Right atrium auricular region (tissue), 2 donors: ENCODE results near the gene KIRREL3. TPM values are rescaled to one million over a fixed set of nuclear protein-coding genes. Genes with fewer than 3 reads are reported as not detected.

Source experiments
- DNase-seq: peaks from one replicate; pipeline ENCODE4 v3.0.0-alpha.2; 2019; ENCODE audit warnings: low spot score
- H3K27ac ChIP-seq, 2 donors: fragments of 200-600 bp; sonication (generic); 1 replicate in 1 of 2; 2 replicates in 1 of 2; pipeline ENCODE4 v1.5.1; 2016 to 2019
- H3K27me3 ChIP-seq, 2 donors: fragments of 200-600 bp; sonication (generic); one replicate each; pipeline versions ENCODE4 v1.5.1 to v1.6.0; 2017 to 2019
- H3K36me3 ChIP-seq: fragments of 200-600 bp; sonication (generic); one replicate; pipeline ENCODE4 v1.5.1; 2016
- H3K4me1 ChIP-seq, 2 donors: fragments of 200-600 bp; sonication (generic); one replicate each; pipeline versions ENCODE4 v1.5.1 to v1.6.0; 2017 to 2019
- H3K4me3 ChIP-seq, 2 donors: fragments of 200-600 bp; sonication (generic); 1 replicate in 1 of 2; 2 replicates in 1 of 2; pipeline ENCODE4 v1.5.1; 2017 to 2019; ENCODE audit warnings: mild to moderate bottlenecking in 1 of 2, moderate library complexity in 1 of 2
- H3K9me3 ChIP-seq, 2 donors: fragments of 200-600 bp; sonication (generic); one replicate each; pipeline ENCODE4 v1.5.1; 2019
- total RNA-seq, 2 donors: library from RNA; depleted of rRNA; stranded (reverse); fragments of >200 nt; gene quantifications; one replicate each; pipeline ENCODE4 v1.1.0, GENCODE V29; 2016
- TF ChIP-seq, protein P1 (sequence below), 2 donors: fragments of 200-600 bp; sonication (generic); IDR thresholded peaks; one replicate each; pipeline ENCODE4 v1.5.1; 2019; ENCODE audit warnings: antibody characterized with exemption in 2 of 2

KIRREL3 gene
- total RNA-seq, 2 donors from 2014 or later: 0.51 to 0.74 TPM

DNA sequence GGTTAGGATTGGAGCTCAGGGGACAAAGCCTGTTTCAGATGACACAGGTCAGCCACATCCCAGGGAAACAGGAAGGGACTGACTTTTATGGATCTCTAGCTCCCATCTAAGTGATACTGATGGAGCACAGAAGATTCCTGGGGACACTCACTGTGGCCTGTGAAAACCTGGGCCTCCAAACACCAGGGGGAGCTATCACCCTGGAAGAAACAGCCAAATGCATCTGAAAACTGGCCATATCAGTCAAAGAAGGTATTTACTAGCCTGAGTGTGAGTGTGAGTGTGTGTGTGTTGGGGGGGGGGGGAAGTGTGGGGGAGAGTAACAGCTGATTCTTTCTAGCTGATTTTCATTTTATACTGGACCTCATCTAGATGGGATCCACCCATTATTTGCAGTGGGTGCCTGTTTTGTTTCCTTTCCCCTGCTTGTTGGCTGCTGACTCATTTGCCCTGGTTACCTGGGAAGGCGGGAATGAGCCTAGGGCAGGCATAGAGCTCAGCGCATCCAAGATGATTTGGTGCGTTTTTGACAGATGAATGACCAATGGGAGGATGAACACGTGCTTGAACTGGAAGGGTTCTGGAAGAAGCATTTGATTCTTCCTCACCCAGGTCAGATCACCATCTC lies 284.0 kb downstream of the KIRREL3 start:
- H3K27ac ChIP-seq: no peak overlapping the region
- TF ChIP-seq, protein P1, sequence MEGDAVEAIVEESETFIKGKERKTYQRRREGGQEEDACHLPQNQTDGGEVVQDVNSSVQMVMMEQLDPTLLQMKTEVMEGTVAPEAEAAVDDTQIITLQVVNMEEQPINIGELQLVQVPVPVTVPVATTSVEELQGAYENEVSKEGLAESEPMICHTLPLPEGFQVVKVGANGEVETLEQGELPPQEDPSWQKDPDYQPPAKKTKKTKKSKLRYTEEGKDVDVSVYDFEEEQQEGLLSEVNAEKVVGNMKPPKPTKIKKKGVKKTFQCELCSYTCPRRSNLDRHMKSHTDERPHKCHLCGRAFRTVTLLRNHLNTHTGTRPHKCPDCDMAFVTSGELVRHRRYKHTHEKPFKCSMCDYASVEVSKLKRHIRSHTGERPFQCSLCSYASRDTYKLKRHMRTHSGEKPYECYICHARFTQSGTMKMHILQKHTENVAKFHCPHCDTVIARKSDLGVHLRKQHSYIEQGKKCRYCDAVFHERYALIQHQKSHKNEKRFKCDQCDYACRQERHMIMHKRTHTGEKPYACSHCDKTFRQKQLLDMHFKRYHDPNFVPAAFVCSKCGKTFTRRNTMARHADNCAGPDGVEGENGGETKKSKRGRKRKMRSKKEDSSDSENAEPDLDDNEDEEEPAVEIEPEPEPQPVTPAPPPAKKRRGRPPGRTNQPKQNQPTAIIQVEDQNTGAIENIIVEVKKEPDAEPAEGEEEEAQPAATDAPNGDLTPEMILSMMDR (IDR thresholded peaks at IDR 0.05): peak; percentile 46 to 70
- H3K27me3 ChIP-seq: no peaks in the 10 kb centered on the region
- peaks cover 0 to 16% of the 10 kb centered on the region in 2 donors for H3K4me1 ChIP-seq
- no peaks in the 10 kb centered on the region for H3K9me3 ChIP-seq
- no peak for DNase-seq
- no peak overlapping the region for H3K4me3 ChIP-seq
- H3K36me3 ChIP-seq: no peaks in the 10 kb centered on the region

DNA sequence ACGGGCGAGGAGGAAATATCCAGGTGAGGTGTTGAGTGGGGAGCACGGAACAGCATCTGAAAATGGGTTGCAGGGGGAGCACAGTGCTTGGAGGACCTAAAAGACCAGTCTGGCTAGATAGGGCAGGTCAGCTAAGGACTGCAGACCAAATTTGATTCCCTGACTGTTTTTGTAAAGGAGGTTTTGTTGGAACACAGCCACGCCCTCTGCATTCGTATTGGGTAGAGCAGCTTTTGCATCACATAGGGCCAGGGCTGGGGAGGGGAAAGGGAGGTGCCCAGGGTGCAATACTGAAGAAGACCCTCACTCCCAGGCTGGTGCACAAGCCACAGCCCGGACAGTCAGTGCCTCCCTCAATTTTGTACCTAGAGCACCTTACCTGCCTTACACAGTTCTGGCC lies 286.8 kb downstream of the KIRREL3 start:
- H3K27ac ChIP-seq: no peak overlapping the region
- no peaks in the 10 kb centered on the region for H3K9me3 ChIP-seq
- TF ChIP-seq, protein P1 (IDR thresholded peaks at IDR 0.05): no peak
- no peak for DNase-seq
- H3K4me3 ChIP-seq: no peak overlapping the region
- H3K27me3 ChIP-seq: no peaks in the 10 kb centered on the region
- no peaks in the 10 kb centered on the region for H3K36me3 ChIP-seq
- H3K4me1 ChIP-seq: no peaks in the 10 kb centered on the region

GRCh38 chr11:126711977-126712625 lies 288.5 kb downstream of the KIRREL3 start:
- TF ChIP-seq, protein P1 (IDR thresholded peaks at IDR 0.05): no peak
- no peaks in the 10 kb centered on the region for H3K9me3 ChIP-seq
- no peak for DNase-seq
- H3K4me3 ChIP-seq: no peak overlapping the region
- H3K36me3 ChIP-seq: no peaks in the 10 kb centered on the region
- H3K27me3 ChIP-seq: no peaks in the 10 kb centered on the region
- H3K4me1 ChIP-seq: no peaks in the 10 kb centered on the region
- no peak overlapping the region for H3K27ac ChIP-seq

DNA sequence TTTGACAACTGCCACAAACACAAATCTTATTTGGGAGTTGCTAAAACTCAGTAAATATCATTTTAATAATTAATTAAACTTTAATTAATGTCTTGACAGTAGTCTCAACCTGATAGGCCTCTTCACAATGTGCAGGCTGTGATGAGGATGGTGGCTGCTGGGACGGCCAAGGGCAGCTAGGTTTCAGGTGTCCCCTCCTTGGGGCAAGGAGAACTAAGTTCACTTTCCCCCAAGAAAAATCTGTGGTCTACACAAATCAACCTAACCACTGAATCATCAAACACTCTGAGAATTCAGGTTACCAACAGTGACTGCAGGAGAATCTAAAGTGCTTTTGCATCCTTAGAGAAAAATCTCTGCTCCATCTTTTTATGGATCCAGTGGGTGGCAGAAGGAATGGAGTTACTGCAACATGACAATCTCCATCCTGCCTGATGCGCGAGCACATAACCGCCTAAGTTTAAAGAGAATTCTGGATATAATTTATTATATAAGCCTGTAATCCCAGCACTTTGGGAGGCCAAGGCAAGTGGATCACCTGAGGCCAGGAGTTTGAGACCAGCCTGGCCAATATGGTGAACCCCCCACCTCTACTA lies 289.7 kb downstream of the KIRREL3 start:
- no peaks in the 10 kb centered on the region for H3K9me3 ChIP-seq
- DNase-seq: no peak
- H3K27ac ChIP-seq: no peak overlapping the region
- H3K36me3 ChIP-seq: no peaks in the 10 kb centered on the region
- no peaks in the 10 kb centered on the region for H3K27me3 ChIP-seq
- TF ChIP-seq, protein P1 (IDR thresholded peaks at IDR 0.05): no peak
- no peak overlapping the region for H3K4me3 ChIP-seq
- H3K4me1 ChIP-seq: no peaks in the 10 kb centered on the region

GRCh38 chr11:126707498-126707897 lies 293.1 kb downstream of the KIRREL3 start:
- TF ChIP-seq, protein P1 (IDR thresholded peaks at IDR 0.05): no peak
- Histone ChIP-seq H3K4me1 (no peaks in the 10 kb centered on the region), H3K36me3 (no peaks in the 10 kb centered on the region), H3K27ac (no peak overlapping the region), H3K4me3 (no peak overlapping the region), H3K9me3 (no peaks in the 10 kb centered on the region), H3K27me3 (no peaks in the 10 kb centered on the region)
- no peak for DNase-seq
